ENCODE measurements around the gene REX1BD.

DNA sequence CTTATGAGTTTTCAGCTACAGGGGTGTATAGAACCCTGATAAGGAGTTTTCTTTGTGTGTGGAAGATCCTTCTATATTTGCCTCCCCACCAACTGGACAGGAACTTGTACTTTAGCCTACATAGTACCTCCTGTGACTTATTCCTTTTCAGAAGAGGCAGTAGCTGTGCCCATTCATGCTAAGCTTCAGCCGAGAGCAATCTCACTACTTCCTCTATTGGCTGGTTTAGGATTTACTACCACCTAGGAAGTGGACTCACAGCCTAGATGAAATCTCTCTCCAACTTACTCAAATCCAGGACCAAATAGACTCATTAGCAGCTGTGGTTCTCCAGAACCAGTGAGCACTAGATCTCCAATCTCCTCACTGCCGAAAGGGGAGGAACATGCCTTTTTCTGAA lies 2.3 kb upstream of the REX1BD start:
- TF ChIP-seq, protein P1, sequence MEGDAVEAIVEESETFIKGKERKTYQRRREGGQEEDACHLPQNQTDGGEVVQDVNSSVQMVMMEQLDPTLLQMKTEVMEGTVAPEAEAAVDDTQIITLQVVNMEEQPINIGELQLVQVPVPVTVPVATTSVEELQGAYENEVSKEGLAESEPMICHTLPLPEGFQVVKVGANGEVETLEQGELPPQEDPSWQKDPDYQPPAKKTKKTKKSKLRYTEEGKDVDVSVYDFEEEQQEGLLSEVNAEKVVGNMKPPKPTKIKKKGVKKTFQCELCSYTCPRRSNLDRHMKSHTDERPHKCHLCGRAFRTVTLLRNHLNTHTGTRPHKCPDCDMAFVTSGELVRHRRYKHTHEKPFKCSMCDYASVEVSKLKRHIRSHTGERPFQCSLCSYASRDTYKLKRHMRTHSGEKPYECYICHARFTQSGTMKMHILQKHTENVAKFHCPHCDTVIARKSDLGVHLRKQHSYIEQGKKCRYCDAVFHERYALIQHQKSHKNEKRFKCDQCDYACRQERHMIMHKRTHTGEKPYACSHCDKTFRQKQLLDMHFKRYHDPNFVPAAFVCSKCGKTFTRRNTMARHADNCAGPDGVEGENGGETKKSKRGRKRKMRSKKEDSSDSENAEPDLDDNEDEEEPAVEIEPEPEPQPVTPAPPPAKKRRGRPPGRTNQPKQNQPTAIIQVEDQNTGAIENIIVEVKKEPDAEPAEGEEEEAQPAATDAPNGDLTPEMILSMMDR (conservative IDR thresholded peaks at IDR 0.05; ENCODE audit: low read depth, low read length), result 0 out of 2 replicates have a peak, but pooled peaks have one; percentile 13
- TF ChIP-seq EZH2 (IDR thresholded peaks at IDR 0.05; ENCODE audit: borderline replicate concordance, low read depth, low read length, poor library complexity, severe bottlenecking), result no peak
